Measurements from ENCODE around the gene CBX8.
A peak's percentile ranks its signal among the peaks of the same experiment; 100 is the strongest.

Gene CBX8

GRCh38 chr17:79818026-79818758, 21.3 kb upstream of the CBX8 start:
- DNase-seq: no peak

- DNase-seq: no peak
Measured at GRCh38 chr17:79815836-79816461, 19.1 kb upstream of the CBX8 start.

- DNase-seq: no peak
Measured at GRCh38 chr17:79814974-79815835, 18.3 kb upstream of the CBX8 start.

GRCh38 chr17:79814127-79814973, 17.5 kb upstream of the CBX8 start:
- DNase-seq: no peak

- DNase-seq: no peak
Measured at GRCh38 chr17:79813297-79814126, 16.6 kb upstream of the CBX8 start.

GRCh38 chr17:79812353-79813258, 15.7 kb upstream of the CBX8 start:
- no peak for DNase-seq

GRCh38 chr17:79811868-79812352, 15.0 kb upstream of the CBX8 start:
- no peak for DNase-seq

- DNase-seq: peak; percentile 51
Measured at GRCh38 chr17:79811011-79811867, 14.4 kb upstream of the CBX8 start.

- peak; percentile 91 for DNase-seq
Measured at GRCh38 chr17:79810130-79811010, 13.5 kb upstream of the CBX8 start.

- DNase-seq: no peak
Measured at GRCh38 chr17:79809530-79810129, 12.8 kb upstream of the CBX8 start.

- DNase-seq: peak; percentile 74
Measured at GRCh38 chr17:79808763-79809529, 12.1 kb upstream of the CBX8 start.

- no peak for DNase-seq
Measured at GRCh38 chr17:79806863-79807720, 10.2 kb upstream of the CBX8 start.

- DNase-seq: no peak
Measured at GRCh38 chr17:79806446-79806760, 9.5 kb upstream of the CBX8 start.

- no peak for DNase-seq
Measured at GRCh38 chr17:79804856-79805696, 8.2 kb upstream of the CBX8 start.
